ENCODE data around the gene ZBTB39. TPM values are rescaled to one million over a fixed set of nuclear protein-coding genes. Genes with fewer than 3 reads are reported as not detected.
"Not testable (repeated sequence)": the region's sequence is repeated elsewhere in the genome, so short reads cannot be mapped to it uniquely, and the experiment has no call there.

Gene ZBTB39, protein sequence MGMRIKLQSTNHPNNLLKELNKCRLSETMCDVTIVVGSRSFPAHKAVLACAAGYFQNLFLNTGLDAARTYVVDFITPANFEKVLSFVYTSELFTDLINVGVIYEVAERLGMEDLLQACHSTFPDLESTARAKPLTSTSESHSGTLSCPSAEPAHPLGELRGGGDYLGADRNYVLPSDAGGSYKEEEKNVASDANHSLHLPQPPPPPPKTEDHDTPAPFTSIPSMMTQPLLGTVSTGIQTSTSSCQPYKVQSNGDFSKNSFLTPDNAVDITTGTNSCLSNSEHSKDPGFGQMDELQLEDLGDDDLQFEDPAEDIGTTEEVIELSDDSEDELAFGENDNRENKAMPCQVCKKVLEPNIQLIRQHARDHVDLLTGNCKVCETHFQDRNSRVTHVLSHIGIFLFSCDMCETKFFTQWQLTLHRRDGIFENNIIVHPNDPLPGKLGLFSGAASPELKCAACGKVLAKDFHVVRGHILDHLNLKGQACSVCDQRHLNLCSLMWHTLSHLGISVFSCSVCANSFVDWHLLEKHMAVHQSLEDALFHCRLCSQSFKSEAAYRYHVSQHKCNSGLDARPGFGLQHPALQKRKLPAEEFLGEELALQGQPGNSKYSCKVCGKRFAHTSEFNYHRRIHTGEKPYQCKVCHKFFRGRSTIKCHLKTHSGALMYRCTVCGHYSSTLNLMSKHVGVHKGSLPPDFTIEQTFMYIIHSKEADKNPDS
- total RNA-seq: 27.9 and 28.6 TPM in 2 replicates
- long read RNA-seq, full-length matches to known transcripts: 18 of 29 reads
- long read RNA-seq, partial matches to known transcripts: 0 of 29 reads
- long read RNA-seq, other reads (novel, unspliced or antisense): 11 of 29 reads

DNA sequence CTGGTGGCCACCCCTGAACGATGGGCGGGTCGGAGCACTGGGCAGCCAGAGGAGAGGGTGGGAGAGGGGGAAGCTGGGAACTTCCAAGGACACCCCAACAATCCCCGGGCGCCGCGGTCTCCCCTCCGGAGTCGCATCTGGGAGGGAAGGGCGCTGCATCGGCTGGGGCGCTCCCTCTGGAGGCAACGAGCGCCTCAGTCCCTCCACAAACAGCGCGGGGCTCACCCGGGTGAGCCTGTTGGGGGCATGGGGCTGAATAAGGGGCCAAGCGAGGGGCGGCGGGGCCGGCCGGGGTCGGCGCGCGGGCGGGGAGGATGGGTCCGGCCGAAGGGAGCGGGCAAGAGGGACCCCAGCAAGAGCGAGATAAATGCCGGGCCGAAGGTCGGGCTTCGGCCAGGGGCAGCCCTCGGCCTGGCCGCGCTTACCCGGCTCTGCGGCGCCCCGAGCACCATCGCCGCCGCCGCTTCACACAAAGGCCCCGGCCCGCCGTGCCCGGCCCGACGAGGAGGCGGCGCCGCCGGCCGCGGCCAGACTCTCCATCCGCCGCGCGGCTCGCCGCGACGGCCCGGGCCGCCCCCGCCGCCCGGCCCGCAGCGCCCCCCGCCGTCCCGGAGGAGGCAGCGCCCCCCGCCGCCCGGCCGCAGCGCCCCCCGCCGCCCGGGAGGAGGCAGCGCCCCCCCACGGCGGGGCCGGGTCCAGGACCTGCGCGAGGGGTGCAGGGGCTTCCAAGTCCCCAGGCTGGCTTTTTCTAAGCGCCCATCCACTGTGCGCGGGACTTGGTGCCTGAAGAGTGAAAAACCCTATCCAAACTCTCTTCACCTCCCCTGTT is at the start of gene ZBTB39:
Gene ZBTB39, minus strand, starts transcription at position 567 of the 829 bp plus-strand sequence. CDS start 1,629 bp downstream, outside the sequence.
- Mint-ChIP-seq H3K9me3 (no peaks in the 10 kb centered on the region), H3K27ac (ENCODE audit: unreplicated experiment) (peak within 1 kb of the TSS; percentile 81), H3K36me3 (ENCODE audit: low read depth) (peaks cover 12% of the 10 kb centered on the region), H3K4me3 (peak within 1 kb of the TSS; percentile 91), H3K4me1 (peaks cover 38% of the 10 kb centered on the region), H3K27me3 (ENCODE audit: low read depth) (no peaks in the 10 kb centered on the region)
- TF ChIP-seq, protein P1, sequence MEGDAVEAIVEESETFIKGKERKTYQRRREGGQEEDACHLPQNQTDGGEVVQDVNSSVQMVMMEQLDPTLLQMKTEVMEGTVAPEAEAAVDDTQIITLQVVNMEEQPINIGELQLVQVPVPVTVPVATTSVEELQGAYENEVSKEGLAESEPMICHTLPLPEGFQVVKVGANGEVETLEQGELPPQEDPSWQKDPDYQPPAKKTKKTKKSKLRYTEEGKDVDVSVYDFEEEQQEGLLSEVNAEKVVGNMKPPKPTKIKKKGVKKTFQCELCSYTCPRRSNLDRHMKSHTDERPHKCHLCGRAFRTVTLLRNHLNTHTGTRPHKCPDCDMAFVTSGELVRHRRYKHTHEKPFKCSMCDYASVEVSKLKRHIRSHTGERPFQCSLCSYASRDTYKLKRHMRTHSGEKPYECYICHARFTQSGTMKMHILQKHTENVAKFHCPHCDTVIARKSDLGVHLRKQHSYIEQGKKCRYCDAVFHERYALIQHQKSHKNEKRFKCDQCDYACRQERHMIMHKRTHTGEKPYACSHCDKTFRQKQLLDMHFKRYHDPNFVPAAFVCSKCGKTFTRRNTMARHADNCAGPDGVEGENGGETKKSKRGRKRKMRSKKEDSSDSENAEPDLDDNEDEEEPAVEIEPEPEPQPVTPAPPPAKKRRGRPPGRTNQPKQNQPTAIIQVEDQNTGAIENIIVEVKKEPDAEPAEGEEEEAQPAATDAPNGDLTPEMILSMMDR (conservative IDR thresholded peaks at IDR 0.05): peak; percentile 64
- DNase-seq (ENCODE audit: low read depth, low spot score): peak; percentile 59

- TF ChIP-seq, protein P1 (conservative IDR thresholded peaks at IDR 0.05): no peak
- H3K4me1 Mint-ChIP-seq: peaks cover 8% of the 10 kb centered on the region
- H3K4me3 Mint-ChIP-seq: no peak overlapping the region
- DNase-seq (ENCODE audit: low read depth, low spot score): no peak
- H3K27me3 Mint-ChIP-seq (ENCODE audit: low read depth): peaks cover 6% of the 10 kb centered on the region
- peaks cover 19% of the 10 kb centered on the region for H3K36me3 Mint-ChIP-seq (ENCODE audit: low read depth)
- H3K9me3 Mint-ChIP-seq: peaks cover 4% of the 10 kb centered on the region
- H3K27ac Mint-ChIP-seq (ENCODE audit: unreplicated experiment): no peak overlapping the region
Observed at GRCh38 chr12:57055824-57056223, 49.5 kb upstream of the ZBTB39 start.

- not testable (repeated sequence) for H3K9me3 Mint-ChIP-seq; DNase-seq (ENCODE audit: low read depth, low spot score); H3K27ac Mint-ChIP-seq (ENCODE audit: unreplicated experiment); H3K4me1 Mint-ChIP-seq; H3K4me3 Mint-ChIP-seq
- peaks cover 18% of the 10 kb centered on the region for H3K27me3 Mint-ChIP-seq (ENCODE audit: low read depth)
- H3K36me3 Mint-ChIP-seq (ENCODE audit: low read depth): peaks cover 18% of the 10 kb centered on the region
Observed at GRCh38 chr12:57053901-57054300, 47.6 kb upstream of the ZBTB39 start.

- not testable (repeated sequence) for H3K4me1 Mint-ChIP-seq; H3K27ac Mint-ChIP-seq (ENCODE audit: unreplicated experiment); H3K4me3 Mint-ChIP-seq; DNase-seq (ENCODE audit: low read depth, low spot score); H3K9me3 Mint-ChIP-seq
- H3K36me3 Mint-ChIP-seq (ENCODE audit: low read depth): peaks cover 13% of the 10 kb centered on the region
- H3K27me3 Mint-ChIP-seq (ENCODE audit: low read depth): peaks cover 22% of the 10 kb centered on the region
Observed at GRCh38 chr12:57053146-57053545, 46.8 kb upstream of the ZBTB39 start.

GRCh38 chr12:57051011-57051410 is 44.7 kb upstream of the ZBTB39 start:
- TF ChIP-seq, protein P1 (conservative IDR thresholded peaks at IDR 0.05): no peak
- Mint-ChIP-seq H3K27me3 (ENCODE audit: low read depth) (peaks cover 35% of the 10 kb centered on the region), H3K4me1 (no peaks in the 10 kb centered on the region), H3K36me3 (ENCODE audit: low read depth) (peaks cover 8% of the 10 kb centered on the region), H3K4me3 (no peak overlapping the region), H3K27ac (ENCODE audit: unreplicated experiment) (no peak overlapping the region), H3K9me3 (peaks cover 4% of the 10 kb centered on the region)
- no peak for DNase-seq (ENCODE audit: low read depth, low spot score)

DNA sequence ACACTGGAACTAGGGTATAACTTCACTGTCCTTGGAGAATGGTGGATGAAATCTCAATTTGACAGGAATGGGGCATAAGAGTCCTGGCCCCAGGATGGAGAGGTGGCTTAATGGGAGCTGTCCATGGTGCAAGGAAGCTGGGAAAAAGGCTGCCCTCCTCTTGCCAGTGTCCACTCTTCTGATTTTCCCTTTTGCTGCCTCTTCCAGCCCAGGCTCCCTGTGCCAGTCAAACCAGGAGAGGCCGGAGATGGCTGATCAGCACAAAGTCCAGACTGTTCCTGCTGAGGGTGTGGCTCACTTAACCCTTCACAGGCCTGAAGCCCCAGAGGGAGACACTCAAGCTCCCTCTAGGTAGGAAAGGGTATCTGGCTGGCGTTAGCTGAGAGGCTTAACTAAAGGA is 43.5 kb upstream of the ZBTB39 start, which contains the start of gene MYO1A:
Gene MYO1A, minus strand, starts transcription at position 240 of the 400 bp plus-strand sequence. CDS start 1,806 bp downstream, outside the sequence.
- no peak within 1 kb of the TSS for H3K27ac Mint-ChIP-seq (ENCODE audit: unreplicated experiment)
- DNase-seq (ENCODE audit: low read depth, low spot score): no peak
- H3K9me3 Mint-ChIP-seq: peaks cover 4% of the 10 kb centered on the region
- peaks cover 8% of the 10 kb centered on the region for H3K36me3 Mint-ChIP-seq (ENCODE audit: low read depth)
- TF ChIP-seq, protein P1 (conservative IDR thresholded peaks at IDR 0.05): no peak
- no peaks in the 10 kb centered on the region for H3K4me1 Mint-ChIP-seq
- no peak within 1 kb of the TSS for H3K4me3 Mint-ChIP-seq
- peaks cover 42% of the 10 kb centered on the region for H3K27me3 Mint-ChIP-seq (ENCODE audit: low read depth)
